ENCODE data around the gene GRIK4.

The GRIK4 gene

GRCh38 chr11:121037016-121037415, 525.5 kb downstream of the GRIK4 start:
- Histone ChIP-seq H3K27me3 (ENCODE audit: control insufficient read depth, low read length) (no peaks in the 10 kb centered on the region), H3K36me3 (ENCODE audit: control insufficient read depth, low read length) (no peaks in the 10 kb centered on the region), H3K9me3 (ENCODE audit: control insufficient read depth, insufficient read depth, low read length) (no peaks in the 10 kb centered on the region), H3K9me2 (replicated peaks; ENCODE audit: control insufficient read depth, low read length) (no peaks in the 10 kb centered on the region), H3K27ac (ENCODE audit: low read depth, low read length) (no peak overlapping the region), H3K4me2 (ENCODE audit: low read length) (no peak overlapping the region), H3K4me3 (ENCODE audit: low read length) (no peak overlapping the region), H3K4me1 (ENCODE audit: control insufficient read depth, low read length) (no peaks in the 10 kb centered on the region), H4K20me1 (ENCODE audit: control insufficient read depth, insufficient read depth, low read depth, low read length) (no peaks in the 10 kb centered on the region), H3F3A (ENCODE audit: control insufficient read depth, insufficient read depth) (no peaks in the 10 kb centered on the region), H3K79me2 (ENCODE audit: control insufficient read depth, low read length) (no peaks in the 10 kb centered on the region)
- TF ChIP-seq CTCF (IDR thresholded peaks at IDR 0.05; ENCODE audit: low read depth, low read length, poor library complexity, severe bottlenecking) (no peak), EZH2phosphoT487 (IDR thresholded peaks at IDR 0.05; ENCODE audit: borderline replicate concordance, low read length) (no peak)

All from DOHH2 (cell line).